Tibial nerve (tissue), 4 donors: ENCODE results near the gene CAMK1D.

Experiments used
- CTCF ChIP-seq, 5 experiments: fragments of 200-600 bp in 3 of 5; fragments of 450-650 bp in 2 of 5; sonication (generic) in 3 of 5; IDR thresholded peaks; one replicate each; pipeline ENCODE4 v1.5.1; 2016 to 2019; ENCODE audit warnings: antibody characterized with exemption in 5 of 5, mild to moderate bottlenecking in 3 of 5, moderate library complexity in 2 of 5
- EP300 ChIP-seq, 2 donors: sonication (generic); formaldehyde crosslinking; IDR thresholded peaks; one replicate each; pipeline ENCODE4 v1.6.1; 2017; ENCODE audit warnings: antibody characterized with exemption in 2 of 2, mild to moderate bottlenecking in 1 of 2
- POLR2A ChIP-seq, 2 donors: fragments of 450-650 bp; IDR thresholded peaks; one replicate each; pipeline ENCODE4 v1.6.1; 2017; ENCODE audit warnings: antibody characterized with exemption in 2 of 2, mild to moderate bottlenecking in 2 of 2, moderate library complexity in 2 of 2

- TF ChIP-seq EP300 (IDR thresholded peaks at IDR 0.05) (no peak), CTCF (IDR thresholded peaks at IDR 0.05) (no peak), POLR2A (IDR thresholded peaks at IDR 0.05) (no peak)
Measured at GRCh38 chr10:12533151-12533550, 183.8 kb downstream of the CAMK1D start.
